ENCODE measurements around the gene ZNF678. TPM values are rescaled to one million over a fixed set of nuclear protein-coding genes. Genes with fewer than 3 reads are reported as not detected.

Gene ZNF678
- total RNA-seq, 4 donors from 2014 or later: 4.3 to 10.0 (median 6.3) TPM

DNA sequence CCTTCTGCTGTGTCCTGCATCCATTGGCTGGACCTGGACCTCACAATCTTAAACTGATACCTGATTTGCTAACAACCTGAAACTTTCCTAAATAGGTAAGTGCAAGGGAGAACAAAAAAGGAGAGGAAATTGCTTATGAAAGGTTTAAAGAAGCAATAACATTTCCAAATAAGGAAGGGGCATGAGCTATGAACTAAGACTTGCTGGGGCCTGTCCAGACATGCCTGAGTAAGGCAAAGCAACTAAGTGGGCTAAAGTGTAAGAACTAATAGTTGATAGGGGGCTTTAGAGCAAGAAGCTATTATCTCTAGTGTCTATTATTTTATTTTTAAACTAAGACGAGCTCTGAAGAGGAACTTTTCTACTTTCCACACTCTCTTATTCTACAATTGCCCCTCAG is 160.1 kb downstream of the ZNF678 start:
- Histone ChIP-seq H3K36me3 (no peaks in the 10 kb centered on the region), H3K27ac (no peak overlapping the region), H3K4me1 (peaks cover 0 to 8% (median 0%) of the 10 kb centered on the region in 3 donors), H3K9me3 (peaks cover 0 to 43% (median 0%) of the 10 kb centered on the region in 3 donors), H3K27me3 (no peaks in the 10 kb centered on the region), H3K4me3 (no peak overlapping the region)
- no peak for ATAC-seq
- 69% methylated on average over 1 of the region's 1 CpG; no CpG with 5 or more reads in 1 of the 2 donors for WGBS, 2 donors (ENCODE audit: low coverage in 1 of 2)
- TF ChIP-seq POLR2A (IDR thresholded peaks at IDR 0.05) (no peak), POLR2AphosphoS5 (IDR thresholded peaks at IDR 0.05) (no peak), EP300 (IDR thresholded peaks at IDR 0.05) (no peak), CTCF (IDR thresholded peaks at IDR 0.05) (no peak)

DNA sequence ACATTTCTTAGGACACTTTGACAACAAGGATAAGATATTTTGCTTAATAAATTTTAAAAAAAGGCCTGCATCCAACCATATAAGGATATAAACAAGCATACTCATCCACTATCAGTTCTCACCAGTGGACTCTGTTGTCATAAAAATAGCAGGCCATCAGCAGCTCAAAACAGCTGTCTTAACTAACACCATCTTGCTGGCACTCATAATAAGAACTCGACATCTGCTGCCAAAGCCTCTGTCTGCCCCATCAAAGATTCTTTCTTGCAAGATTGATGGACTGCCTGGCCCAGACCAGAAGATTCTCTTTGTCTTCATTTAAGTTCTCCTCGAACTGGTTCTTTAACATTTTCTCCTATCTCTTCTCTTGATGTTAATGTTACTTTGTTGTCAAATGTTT is 161.7 kb downstream of the ZNF678 start:
- Histone ChIP-seq H3K4me1 (peaks cover 0 to 24% (median 6%) of the 10 kb centered on the region in 3 donors), H3K9me3 (peaks cover 0 to 27% (median 0%) of the 10 kb centered on the region in 3 donors), H3K36me3 (no peaks in the 10 kb centered on the region), H3K4me3 (no peak overlapping the region), H3K27me3 (no peaks in the 10 kb centered on the region), H3K27ac (no peak overlapping the region)
- ATAC-seq: no peak
- WGBS, 2 donors (ENCODE audit: low coverage in 1 of 2): 50 to 55% methylated on average over 2 of the region's 2 CpGs
- no peak for TF ChIP-seq CTCF (IDR thresholded peaks at IDR 0.05)
- TF ChIP-seq POLR2A (IDR thresholded peaks at IDR 0.05): no peak
- no peak for TF ChIP-seq POLR2AphosphoS5 (IDR thresholded peaks at IDR 0.05)
- no peak for TF ChIP-seq EP300 (IDR thresholded peaks at IDR 0.05)

DNA sequence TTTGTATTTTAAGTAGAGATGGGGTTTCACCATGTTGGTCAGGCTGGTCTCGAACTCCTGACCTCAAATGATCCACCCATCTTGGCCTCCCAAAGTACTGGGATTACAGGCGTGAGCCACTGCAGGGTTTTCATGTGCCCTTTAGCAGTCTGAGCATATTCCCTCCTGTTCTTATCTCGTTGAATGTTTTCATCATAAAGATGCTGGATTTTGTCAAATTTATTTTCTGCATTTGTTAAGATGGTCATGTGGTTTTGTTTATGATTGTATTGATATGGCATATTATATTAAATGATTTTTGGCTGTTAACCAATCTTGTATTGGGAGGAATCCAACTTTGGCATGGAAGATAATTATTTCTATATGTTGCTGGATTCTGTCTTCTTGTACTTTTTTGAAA is 163.0 kb downstream of the ZNF678 start:
- Histone ChIP-seq H3K4me1 (peaks cover 0 to 36% (median 9%) of the 10 kb centered on the region in 3 donors), H3K27ac (no peak overlapping the region), H3K36me3 (peaks cover 0 to 6% of the 10 kb centered on the region in 2 donors), H3K9me3 (peaks cover 0 to 15% (median 0%) of the 10 kb centered on the region in 3 donors), H3K4me3 (no peak overlapping the region), H3K27me3 (no peaks in the 10 kb centered on the region)
- no peak for ATAC-seq
- TF ChIP-seq POLR2A (IDR thresholded peaks at IDR 0.05) (no peak), CTCF (IDR thresholded peaks at IDR 0.05) (no peak), POLR2AphosphoS5 (IDR thresholded peaks at IDR 0.05) (no peak), EP300 (IDR thresholded peaks at IDR 0.05) (no peak)
- WGBS, 2 donors (ENCODE audit: low coverage in 1 of 2): 74% methylated on average over 3 of the region's 3 CpGs; no CpG with 5 or more reads in 1 of the 2 donors

Small RNAs within 50 kb of the gene (small RNA-seq; reads per million reads assigned to genes)
- 0.62 to 1.9 (median 1.5) reads per million in 4 donors for gene RNA5SP77

Other genes with a start within 250 kb of the ZNF678 start
- gene CDC42BPA, start 245.1 kb upstream of the ZNF678 start, total RNA-seq: 10 to 100 TPM; 60.7 to 92.1 (median 74.1) TPM
- 10 to 100 TPM; 13.8 to 19.5 (median 17.0) TPM for gene JMJD4, start 171.7 kb downstream of the ZNF678 start, total RNA-seq
- 10 to 100 TPM; 27.1 to 47.0 (median 35.6) TPM for gene SNAP47, start 171.9 kb downstream of the ZNF678 start, total RNA-seq

Measured in gastroesophageal sphincter (tissue), 4 donors.